SK-N-SH treated with all-trans-retinoic acid at 6 μM for 48 hours (cell line): Measurements from ENCODE around the gene ADGRV1.

Experiments used
- ATAC-seq: fragments of 200-7000 bp; cut with Tn5 transposase; 3 replicates; pipeline ENCODE4 v1.9.1; 2020; ENCODE audit warnings: mild to moderate bottlenecking, moderate library complexity
- ARNTL ChIP-seq: fragments of 450-650 bp; formaldehyde crosslinking; IDR thresholded peaks from 2 replicates; pipeline ENCODE4 v1.5.0; 2020; ENCODE audit warnings: low read depth, mild to moderate bottlenecking, moderate library complexity, borderline replicate concordance
- BACH2 ChIP-seq: fragments of 250-450 bp; sonication (Bioruptor Pico); IDR thresholded peaks from 2 replicates; pipeline ENCODE4 v1.9.0; 2021; ENCODE audit warnings: mild to moderate bottlenecking, borderline replicate concordance
- CSDC2 ChIP-seq: fragments of 250-450 bp; sonication (Bioruptor Pico); IDR thresholded peaks from 2 replicates; pipeline ENCODE4 v1.5.0; 2020; ENCODE audit warnings: mild to moderate bottlenecking, moderate library complexity
- GLIS3 ChIP-seq: fragments of 250-450 bp; sonication (Bioruptor Pico); IDR thresholded peaks from 2 replicates; pipeline ENCODE4 v1.5.0; 2020; ENCODE audit warnings: mild to moderate bottlenecking, moderate library complexity
- ISL1 ChIP-seq: fragments of 250-450 bp; sonication (Bioruptor Pico); IDR thresholded peaks from 2 replicates; pipeline ENCODE4 v2.1.2; 2022; ENCODE audit warnings: mild to moderate bottlenecking, moderate library complexity
- OSR1 ChIP-seq: fragments of 250-450 bp; sonication (Bioruptor Pico); IDR thresholded peaks from 2 replicates; pipeline ENCODE4 v1.8.0; 2022; ENCODE audit warnings: moderate library complexity, mild to moderate bottlenecking, inconsistent platforms
- PATZ1 ChIP-seq: fragments of 250-450 bp; sonication (Bioruptor Pico); IDR thresholded peaks from 2 replicates; pipeline ENCODE4 v1.8.0; 2020; ENCODE audit warnings: mild to moderate bottlenecking, moderate library complexity, borderline replicate concordance
- PPARA ChIP-seq: fragments of 250-450 bp; sonication (Bioruptor Pico); IDR thresholded peaks from 2 replicates; pipeline ENCODE4 v1.5.0; 2020; ENCODE audit warnings: mild to moderate bottlenecking, borderline replicate concordance
- RARB ChIP-seq: fragments of 250-450 bp; sonication (Bioruptor Pico); IDR thresholded peaks from 2 replicates; pipeline ENCODE4 v1.8.0; 2021; ENCODE audit warnings: mild to moderate bottlenecking, moderate library complexity
- SNAI2 ChIP-seq: fragments of 250-450 bp; sonication (Bioruptor Pico); IDR thresholded peaks from 2 replicates; pipeline ENCODE4 v1.5.0; 2020; ENCODE audit warnings: mild to moderate bottlenecking, moderate library complexity
- TCF4 ChIP-seq: fragments of 250-450 bp; sonication (Bioruptor Pico); IDR thresholded peaks from 2 replicates; pipeline ENCODE4 v1.8.0; 2021; ENCODE audit warnings: mild to moderate bottlenecking, moderate library complexity, borderline replicate concordance
- TOX ChIP-seq: fragments of 250-450 bp; sonication (Bioruptor Pico); IDR thresholded peaks from 2 replicates; pipeline ENCODE4 v1.8.0; 2021; ENCODE audit warnings: mild to moderate bottlenecking, moderate library complexity, borderline replicate concordance
- ZC3H10 ChIP-seq: fragments of 250-450 bp; sonication (Bioruptor Pico); IDR thresholded peaks from 2 replicates; pipeline ENCODE4 v1.5.1; 2021; ENCODE audit warnings: mild to moderate bottlenecking, moderate library complexity
- ZFP3 ChIP-seq: fragments of 250-450 bp; sonication (Bioruptor Pico); IDR thresholded peaks from 2 replicates; pipeline ENCODE4 v1.5.0; 2020; ENCODE audit warnings: mild to moderate bottlenecking, moderate library complexity
- ZFP30 ChIP-seq: fragments of 450-650 bp; formaldehyde crosslinking; IDR thresholded peaks from 2 replicates; pipeline ENCODE4 v1.5.0; 2022; ENCODE audit warnings: mild to moderate bottlenecking, moderate library complexity
- ZNF565 ChIP-seq: fragments of 450-650 bp; formaldehyde crosslinking; conservative IDR thresholded peaks from 2 replicates; pipeline ENCODE4 v1.5.0; 2020; ENCODE audit warnings: low read depth, mild to moderate bottlenecking, moderate library complexity
- ZNF70 ChIP-seq: fragments of 450-650 bp; formaldehyde crosslinking; IDR thresholded peaks from 2 replicates; pipeline ENCODE4 v1.5.0; 2020; ENCODE audit warnings: mild to moderate bottlenecking, moderate library complexity
- ZNF8 ChIP-seq: fragments of 450-650 bp; formaldehyde crosslinking; IDR thresholded peaks from 2 replicates; pipeline ENCODE4 v1.5.0; 2020; ENCODE audit warnings: mild to moderate bottlenecking, moderate library complexity
- TF ChIP-seq, protein P1 (sequence below): fragments of 250-450 bp; sonication (Bioruptor Pico); IDR thresholded peaks from 2 replicates; pipeline ENCODE4 v1.5.1; 2021; ENCODE audit warnings: mild to moderate bottlenecking, moderate library complexity
- TF ChIP-seq, protein P2 (sequence below): fragments of 250-450 bp; sonication (Bioruptor Pico); IDR thresholded peaks from 2 replicates; pipeline ENCODE4 v1.5.1; 2020; ENCODE audit warnings: low read depth, mild to moderate bottlenecking, moderate library complexity
- TF ChIP-seq, protein P3 (sequence below): fragments of 250-450 bp; sonication (Bioruptor Pico); IDR thresholded peaks from 2 replicates; pipeline ENCODE4 v1.8.0; 2021; ENCODE audit warnings: low read depth, mild to moderate bottlenecking, moderate library complexity, borderline replicate concordance
- TF ChIP-seq, protein P4 (sequence below): fragments of 250-450 bp; sonication (Bioruptor Pico); IDR thresholded peaks from 2 replicates; pipeline ENCODE4 v1.5.0; 2020; ENCODE audit warnings: mild to moderate bottlenecking, moderate library complexity

The ADGRV1 gene

GRCh38 chr5:90962481-90962880 is 403.9 kb downstream of the ADGRV1 start:
- ATAC-seq: no peak
- TF ChIP-seq SNAI2 (no peak), ZNF70 (CRISPR knock-in tag) (no peak), ZFP30 (CRISPR knock-in tag) (no peak)

- no peak for ATAC-seq
- no peak for TF ChIP-seq PATZ1 (CRISPR knock-in tag)
- TF ChIP-seq, protein P1, sequence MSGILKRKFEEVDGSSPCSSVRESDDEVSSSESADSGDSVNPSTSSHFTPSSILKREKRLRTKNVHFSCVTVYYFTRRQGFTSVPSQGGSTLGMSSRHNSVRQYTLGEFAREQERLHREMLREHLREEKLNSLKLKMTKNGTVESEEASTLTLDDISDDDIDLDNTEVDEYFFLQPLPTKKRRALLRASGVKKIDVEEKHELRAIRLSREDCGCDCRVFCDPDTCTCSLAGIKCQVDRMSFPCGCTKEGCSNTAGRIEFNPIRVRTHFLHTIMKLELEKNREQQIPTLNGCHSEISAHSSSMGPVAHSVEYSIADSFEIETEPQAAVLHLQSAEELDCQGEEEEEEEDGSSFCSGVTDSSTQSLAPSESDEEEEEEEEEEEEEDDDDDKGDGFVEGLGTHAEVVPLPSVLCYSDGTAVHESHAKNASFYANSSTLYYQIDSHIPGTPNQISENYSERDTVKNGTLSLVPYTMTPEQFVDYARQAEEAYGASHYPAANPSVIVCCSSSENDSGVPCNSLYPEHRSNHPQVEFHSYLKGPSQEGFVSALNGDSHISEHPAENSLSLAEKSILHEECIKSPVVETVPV (CRISPR knock-in tag): no peak
- TF ChIP-seq TOX (CRISPR knock-in tag): no peak
- TF ChIP-seq ARNTL (CRISPR knock-in tag): no peak
- TF ChIP-seq, protein P2, sequence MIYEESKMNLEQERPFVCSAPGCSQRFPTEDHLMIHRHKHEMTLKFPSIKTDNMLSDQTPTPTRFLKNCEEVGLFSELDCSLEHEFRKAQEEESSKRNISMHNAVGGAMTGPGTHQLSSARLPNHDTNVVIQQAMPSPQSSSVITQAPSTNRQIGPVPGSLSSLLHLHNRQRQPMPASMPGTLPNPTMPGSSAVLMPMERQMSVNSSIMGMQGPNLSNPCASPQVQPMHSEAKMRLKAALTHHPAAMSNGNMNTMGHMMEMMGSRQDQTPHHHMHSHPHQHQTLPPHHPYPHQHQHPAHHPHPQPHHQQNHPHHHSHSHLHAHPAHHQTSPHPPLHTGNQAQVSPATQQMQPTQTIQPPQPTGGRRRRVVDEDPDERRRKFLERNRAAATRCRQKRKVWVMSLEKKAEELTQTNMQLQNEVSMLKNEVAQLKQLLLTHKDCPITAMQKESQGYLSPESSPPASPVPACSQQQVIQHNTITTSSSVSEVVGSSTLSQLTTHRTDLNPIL (CRISPR knock-in tag): no peak
- TF ChIP-seq BACH2 (CRISPR knock-in tag): no peak
- no peak for TF ChIP-seq ZC3H10 (CRISPR knock-in tag)
- TF ChIP-seq SNAI2: no peak
- TF ChIP-seq PPARA: no peak
- TF ChIP-seq, protein P3, sequence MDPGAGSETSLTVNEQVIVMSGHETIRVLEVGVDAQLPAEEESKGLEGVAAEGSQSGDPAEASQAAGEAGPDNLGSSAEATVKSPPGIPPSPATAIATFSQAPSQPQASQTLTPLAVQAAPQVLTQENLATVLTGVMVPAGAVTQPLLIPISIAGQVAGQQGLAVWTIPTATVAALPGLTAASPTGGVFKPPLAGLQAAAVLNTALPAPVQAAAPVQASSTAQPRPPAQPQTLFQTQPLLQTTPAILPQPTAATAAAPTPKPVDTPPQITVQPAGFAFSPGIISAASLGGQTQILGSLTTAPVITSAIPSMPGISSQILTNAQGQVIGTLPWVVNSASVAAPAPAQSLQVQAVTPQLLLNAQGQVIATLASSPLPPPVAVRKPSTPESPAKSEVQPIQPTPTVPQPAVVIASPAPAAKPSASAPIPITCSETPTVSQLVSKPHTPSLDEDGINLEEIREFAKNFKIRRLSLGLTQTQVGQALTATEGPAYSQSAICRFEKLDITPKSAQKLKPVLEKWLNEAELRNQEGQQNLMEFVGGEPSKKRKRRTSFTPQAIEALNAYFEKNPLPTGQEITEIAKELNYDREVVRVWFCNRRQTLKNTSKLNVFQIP (CRISPR knock-in tag): no peak
- TF ChIP-seq GLIS3 (CRISPR knock-in tag): no peak
- no peak for TF ChIP-seq ZNF565 (CRISPR knock-in tag)
- TF ChIP-seq, all 23 proteins: peak for 0
These were observed 406.6 kb downstream of the ADGRV1 start for GRCh38 chr5:90965110-90965685.

GRCh38 chr5:90967443-90967842 is 408.8 kb downstream of the ADGRV1 start:
- TF ChIP-seq ISL1 (CRISPR knock-in tag): no peak
- no peak for TF ChIP-seq ZNF8
- TF ChIP-seq, protein P4, sequence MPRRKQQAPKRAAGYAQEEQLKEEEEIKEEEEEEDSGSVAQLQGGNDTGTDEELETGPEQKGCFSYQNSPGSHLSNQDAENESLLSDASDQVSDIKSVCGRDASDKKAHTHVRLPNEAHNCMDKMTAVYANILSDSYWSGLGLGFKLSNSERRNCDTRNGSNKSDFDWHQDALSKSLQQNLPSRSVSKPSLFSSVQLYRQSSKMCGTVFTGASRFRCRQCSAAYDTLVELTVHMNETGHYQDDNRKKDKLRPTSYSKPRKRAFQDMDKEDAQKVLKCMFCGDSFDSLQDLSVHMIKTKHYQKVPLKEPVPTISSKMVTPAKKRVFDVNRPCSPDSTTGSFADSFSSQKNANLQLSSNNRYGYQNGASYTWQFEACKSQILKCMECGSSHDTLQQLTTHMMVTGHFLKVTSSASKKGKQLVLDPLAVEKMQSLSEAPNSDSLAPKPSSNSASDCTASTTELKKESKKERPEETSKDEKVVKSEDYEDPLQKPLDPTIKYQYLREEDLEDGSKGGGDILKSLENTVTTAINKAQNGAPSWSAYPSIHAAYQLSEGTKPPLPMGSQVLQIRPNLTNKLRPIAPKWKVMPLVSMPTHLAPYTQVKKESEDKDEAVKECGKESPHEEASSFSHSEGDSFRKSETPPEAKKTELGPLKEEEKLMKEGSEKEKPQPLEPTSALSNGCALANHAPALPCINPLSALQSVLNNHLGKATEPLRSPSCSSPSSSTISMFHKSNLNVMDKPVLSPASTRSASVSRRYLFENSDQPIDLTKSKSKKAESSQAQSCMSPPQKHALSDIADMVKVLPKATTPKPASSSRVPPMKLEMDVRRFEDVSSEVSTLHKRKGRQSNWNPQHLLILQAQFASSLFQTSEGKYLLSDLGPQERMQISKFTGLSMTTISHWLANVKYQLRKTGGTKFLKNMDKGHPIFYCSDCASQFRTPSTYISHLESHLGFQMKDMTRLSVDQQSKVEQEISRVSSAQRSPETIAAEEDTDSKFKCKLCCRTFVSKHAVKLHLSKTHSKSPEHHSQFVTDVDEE: peak; percentile 84
- peak; percentile 39; the same call in 1 of the 2 replicates for TF ChIP-seq TCF4 (CRISPR knock-in tag)
- TF ChIP-seq, all 23 proteins: peak for 2
- ATAC-seq: no peak; the same call in 2 of the 3 replicates

DNA sequence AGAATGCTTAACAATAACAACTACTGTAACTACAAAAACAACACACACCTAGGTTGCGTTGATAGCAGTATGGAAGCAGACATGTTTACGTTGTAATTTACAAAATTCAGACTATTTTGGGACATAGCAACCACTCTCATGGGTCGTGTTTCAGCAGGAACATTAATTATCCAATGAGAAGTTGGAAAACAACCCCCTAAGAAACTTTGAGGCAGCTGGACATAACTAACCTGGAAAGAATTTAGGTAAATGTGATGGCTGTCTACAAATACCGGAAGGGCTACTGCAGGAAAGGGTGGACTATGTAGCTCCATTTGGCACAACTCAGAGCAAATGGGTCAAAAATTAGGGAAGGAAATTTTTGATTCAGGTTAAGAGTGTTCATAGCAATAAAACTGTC is 409.3 kb downstream of the ADGRV1 start:
- ATAC-seq: no peak; the same call in 2 of the 3 replicates
- TF ChIP-seq GLIS3 (CRISPR knock-in tag) (no peak), OSR1 (no peak), RARB (CRISPR knock-in tag) (no peak), PPARA (no peak), ZNF8 (no peak), ZFP3 (CRISPR knock-in tag) (no peak), CSDC2 (CRISPR knock-in tag) (no peak), ZNF70 (CRISPR knock-in tag) (no peak), ZC3H10 (CRISPR knock-in tag) (no peak), ARNTL (CRISPR knock-in tag) (no peak), ZFP30 (CRISPR knock-in tag) (no peak), SNAI2 (no peak)
- TF ChIP-seq, protein P2 (CRISPR knock-in tag): no peak
- TF ChIP-seq, protein P3 (CRISPR knock-in tag): no peak
- TF ChIP-seq, protein P1 (CRISPR knock-in tag): no peak
